OCI-LY3 (cell line): Measurements from ENCODE around the gene DDT.
"Not testable (repeated sequence)": the region's sequence is repeated elsewhere in the genome, so short reads cannot be mapped to it uniquely, and the experiment has no call there.

Experiments
- CTCF ChIP-seq: fragments of 200-600, 300-600 bp; sonication (generic); IDR thresholded peaks from 2 replicates; pipeline ENCODE4 v1.5.1; 2014; ENCODE audit warnings: antibody characterized with exemption, low read length, low read depth
- EZH2phosphoT487 ChIP-seq: fragments of 200-600 bp; shearing (Covaris generic); IDR thresholded peaks from 2 replicates; pipeline ENCODE4 v1.6.1; 2018; ENCODE audit warnings: antibody characterized with exemption, mixed run types, low read depth

GRCh38 chr22:23961084-23961771 lies 13.0 kb downstream of the DDT start, which contains the start of gene GSTT2B:
- not testable (repeated sequence) for TF ChIP-seq CTCF, EZH2phosphoT487
